Small intestine (tissue), 7 donors: ENCODE measurements around the gene IFRD1. TPM values are rescaled to one million over a fixed set of nuclear protein-coding genes. Genes with fewer than 3 reads are reported as not detected.

Experiments used
- DNase-seq, 2 donors: peaks; one replicate each; pipeline versions ENCODE4 v3.0.0 to v3.0.0-alpha.2; 2013
- FAIRE-seq: peaks from 2 replicates; lab custom pipeline; 2012; peaks lifted over from hg19 to GRCh38; lab: Jason Lieb, UNC
- H3K27ac ChIP-seq, 3 donors: one replicate each; pipeline ENCODE4 v1.5.1; 2013; ENCODE audit warnings: low read length in 2 of 3, mild to moderate bottlenecking in 2 of 3, control low read depth in 1 of 3, inconsistent platforms in 1 of 3, low read depth in 1 of 3, moderate library complexity in 1 of 3
- H3K27me3 ChIP-seq, 3 donors: one replicate each; pipeline ENCODE4 v1.6.1; 2013; ENCODE audit warnings: low read length in 3 of 3, inconsistent platforms in 1 of 3; ENCODE audit not compliant: control insufficient read depth in 3 of 3, insufficient read depth in 3 of 3
- H3K36me3 ChIP-seq, 3 donors: one replicate each; pipeline ENCODE4 v1.6.1; 2013; ENCODE audit warnings: low read length in 3 of 3, inconsistent platforms in 1 of 3, low read depth in 1 of 3, mild to moderate bottlenecking in 1 of 3, moderate library complexity in 1 of 3; ENCODE audit not compliant: control insufficient read depth in 3 of 3, insufficient read depth in 2 of 3
- H3K4me1 ChIP-seq, 3 donors: one replicate each; pipeline ENCODE4 v1.6.1; 2013; ENCODE audit warnings: low read length in 2 of 3, inconsistent platforms in 1 of 3, low read depth in 1 of 3, mild to moderate bottlenecking in 1 of 3, moderate library complexity in 1 of 3; ENCODE audit not compliant: control insufficient read depth in 3 of 3, insufficient read depth in 2 of 3
- H3K4me3 ChIP-seq, 3 donors: one replicate each; pipeline ENCODE4 v1.5.1; 2013; ENCODE audit warnings: low read length in 3 of 3, control low read depth in 1 of 3, inconsistent platforms in 1 of 3, low read depth in 1 of 3, mild to moderate bottlenecking in 1 of 3, moderate library complexity in 1 of 3
- H3K9me3 ChIP-seq, 2 donors: one replicate each; pipeline ENCODE4 v1.6.1; 2013; ENCODE audit warnings: low read depth in 1 of 2, low read length in 1 of 2; ENCODE audit not compliant: control insufficient read depth in 2 of 2, insufficient read depth in 1 of 2
- whole genome bisulfite sequencing, 3 donors: extraction: QIAGEN DNeasy Blood & Tissue Kit; methylation state at CpG; one replicate each; pipeline ENCODE4 v1.1.7; 2013; 5-methylcytosine and 5-hydroxymethylcytosine counted together
- polyA plus RNA-seq, 4 donors: library from polyadenylated mRNA; stranded (reverse) in 3 of 4; unstranded in 1 of 4; fragments of 200-250 nt in 3 of 4; fragments of 120-200 nt in 1 of 4; gene quantifications; one replicate each; pipeline versions ENCODE4 v1.2.1 to v1.2.3, GENCODE V29; 2013
- donor health status: healthy with polysubstance abuse.
- donor health status: control.
- donor health status: control.
- donor health status: Bipolar disorder and iron deficiency.
- donor health status: healthy.

IFRD1 gene
- polyA plus RNA-seq, 4 donors = 41.9 to 58.4 (median 46.0) TPM

DNA sequence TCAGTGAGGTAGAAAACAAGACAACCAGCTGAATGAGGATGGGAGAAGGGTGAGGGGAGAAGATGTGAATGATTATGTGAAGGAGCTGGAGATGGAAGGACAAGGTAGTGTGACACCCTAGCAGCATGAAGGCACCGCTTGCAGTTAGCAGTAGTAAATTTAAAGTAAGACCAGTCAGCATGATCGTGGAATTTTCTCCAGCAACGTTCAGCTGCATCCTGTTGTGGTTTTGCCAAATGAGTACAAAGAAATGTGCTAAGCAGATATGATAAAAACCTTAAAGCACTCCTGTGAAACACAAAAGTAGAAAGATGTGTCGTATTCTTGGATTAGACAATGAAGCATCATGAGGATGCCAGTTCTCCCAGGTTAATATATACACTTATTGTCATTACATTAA, 34.1 kb upstream of the IFRD1 start:
- no peak overlapping the region for H3K4me3 ChIP-seq
- no peaks in the 10 kb centered on the region for H3K9me3 ChIP-seq
- 61 to 73% (median 66%) methylated on average over 4 of the region's 4 CpGs for WGBS, 3 donors
- no peaks in the 10 kb centered on the region for H3K4me1 ChIP-seq
- no peaks in the 10 kb centered on the region for H3K27me3 ChIP-seq
- H3K27ac ChIP-seq = no peak overlapping the region
- FAIRE-seq (no peak), DNase-seq (no peak)
- no peaks in the 10 kb centered on the region for H3K36me3 ChIP-seq

DNA sequence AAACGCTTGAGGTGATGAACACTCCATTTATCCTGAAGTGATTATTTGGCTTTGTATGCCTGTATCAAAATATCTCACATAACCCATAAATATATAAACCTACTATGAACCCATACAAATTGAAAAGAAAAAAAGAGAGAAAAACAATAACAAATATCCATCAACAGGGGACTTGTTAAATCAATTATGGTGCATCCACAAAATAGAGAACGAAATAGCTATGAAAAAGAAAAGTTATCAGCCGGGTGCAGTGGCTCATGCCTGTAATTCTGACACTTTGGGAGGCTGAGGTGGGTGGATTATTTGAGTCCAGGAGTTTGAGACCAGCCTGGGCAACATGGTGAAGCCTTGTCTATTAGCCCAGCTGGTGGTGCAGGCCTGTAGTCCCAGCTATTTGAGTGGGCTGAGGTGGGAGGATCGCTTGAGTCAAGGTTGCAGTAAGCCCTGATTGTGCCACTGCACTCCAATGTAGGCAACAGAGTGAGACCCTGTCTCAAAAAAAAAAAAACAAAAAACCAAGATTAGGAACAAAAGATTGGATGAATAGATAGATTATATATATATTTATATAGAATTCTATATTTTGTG, 30.6 kb upstream of the IFRD1 start:
- FAIRE-seq (no peak), DNase-seq (no peak)
- no peak overlapping the region for H3K27ac ChIP-seq
- no peaks in the 10 kb centered on the region for H3K36me3 ChIP-seq
- 95 to 96% (median 95%) methylated on average over 4 of the region's 4 CpGs for WGBS, 3 donors
- no peaks in the 10 kb centered on the region for H3K9me3 ChIP-seq
- no peak overlapping the region for H3K4me3 ChIP-seq
- no peaks in the 10 kb centered on the region for H3K27me3 ChIP-seq
- peaks cover 0 to 6% (median 0%) of the 10 kb centered on the region in 3 donors for H3K4me1 ChIP-seq

DNA sequence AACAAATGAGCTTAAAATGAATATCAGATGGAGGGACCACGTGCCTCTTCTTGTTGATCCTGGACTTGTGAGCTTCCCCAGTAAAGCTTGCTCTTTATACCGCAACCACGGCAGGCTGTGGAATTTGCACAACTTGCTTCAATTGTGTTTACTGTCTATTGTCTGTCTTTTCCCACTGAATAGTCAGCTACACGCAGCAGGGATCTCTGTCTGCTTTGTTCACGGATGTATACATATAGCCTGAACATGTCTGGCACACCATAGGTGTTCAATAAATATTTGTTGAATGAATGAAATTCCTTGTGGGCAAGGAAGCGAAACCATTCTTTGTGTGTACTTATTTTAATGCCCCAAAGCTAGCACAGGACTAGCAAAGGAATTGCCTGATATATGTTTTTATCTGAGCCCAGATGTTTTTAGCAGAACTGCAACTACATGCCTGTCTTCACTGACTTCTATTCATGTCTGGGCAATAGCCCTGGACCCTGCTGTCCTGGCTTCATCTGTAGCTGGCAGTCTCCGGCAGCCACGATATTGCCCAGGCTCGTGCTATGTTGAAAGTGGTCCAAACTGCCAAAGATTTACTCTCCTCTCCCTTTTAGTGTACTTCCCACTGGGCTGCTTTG, 29.9 kb upstream of the IFRD1 start:
- Histone ChIP-seq H3K4me1 (peaks cover 0 to 6% (median 0%) of the 10 kb centered on the region in 3 donors), H3K36me3 (no peaks in the 10 kb centered on the region), H3K27ac (no peak overlapping the region), H3K9me3 (no peaks in the 10 kb centered on the region), H3K27me3 (no peaks in the 10 kb centered on the region), H3K4me3 (no peak overlapping the region)
- WGBS, 3 donors = 78 to 84% (median 82%) methylated on average over 9 of the region's 9 CpGs
- DNase-seq (no peak), FAIRE-seq (no peak)

DNA sequence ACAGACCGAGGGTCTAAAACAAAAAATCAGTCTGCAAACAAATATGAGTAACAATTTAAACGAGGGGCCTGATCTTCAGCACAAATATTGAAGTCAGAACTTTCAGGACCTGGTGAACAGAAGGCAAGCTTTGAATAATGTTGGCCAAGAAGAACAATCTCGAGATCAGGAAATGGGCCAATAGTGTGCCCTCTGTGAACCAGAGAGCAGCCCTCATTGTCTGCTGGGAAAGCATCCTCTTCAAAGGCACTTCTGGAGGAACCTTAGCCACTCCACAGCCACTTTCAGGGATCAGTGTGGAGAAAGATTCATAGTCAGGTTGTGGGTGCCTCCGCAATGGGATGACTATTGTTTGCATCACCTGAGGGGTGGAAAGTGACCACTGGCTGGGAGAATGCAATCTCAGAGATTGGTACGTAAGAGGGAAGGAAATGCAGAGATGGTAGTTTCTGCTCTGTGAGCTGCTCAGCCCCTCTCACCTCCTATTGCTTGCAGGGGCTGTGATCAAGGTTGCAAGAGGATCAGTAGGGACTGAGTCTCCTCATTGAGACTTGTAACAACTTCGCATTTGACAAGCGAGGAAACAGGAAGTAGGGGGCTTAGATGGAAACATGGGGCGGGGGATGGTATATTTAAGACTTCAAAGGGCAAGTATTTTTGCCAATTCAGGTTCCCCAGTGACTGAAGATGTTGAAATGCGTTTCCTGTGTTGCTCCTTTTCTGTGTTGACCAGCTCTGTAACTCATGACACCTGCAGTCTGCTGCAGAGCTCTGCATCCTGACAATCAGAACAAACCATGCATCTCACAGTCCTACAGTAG, 28.4 kb upstream of the IFRD1 start:
- DNase-seq = no peak
- no peak for FAIRE-seq
- Histone ChIP-seq H3K4me1 (peaks cover 0 to 6% (median 0%) of the 10 kb centered on the region in 3 donors), H3K36me3 (no peaks in the 10 kb centered on the region), H3K4me3 (no peak overlapping the region), H3K27ac (no peak overlapping the region), H3K27me3 (no peaks in the 10 kb centered on the region), H3K9me3 (no peaks in the 10 kb centered on the region)
- 72 to 86% (median 73%) methylated on average over 9 of the region's 9 CpGs for WGBS, 3 donors

DNA sequence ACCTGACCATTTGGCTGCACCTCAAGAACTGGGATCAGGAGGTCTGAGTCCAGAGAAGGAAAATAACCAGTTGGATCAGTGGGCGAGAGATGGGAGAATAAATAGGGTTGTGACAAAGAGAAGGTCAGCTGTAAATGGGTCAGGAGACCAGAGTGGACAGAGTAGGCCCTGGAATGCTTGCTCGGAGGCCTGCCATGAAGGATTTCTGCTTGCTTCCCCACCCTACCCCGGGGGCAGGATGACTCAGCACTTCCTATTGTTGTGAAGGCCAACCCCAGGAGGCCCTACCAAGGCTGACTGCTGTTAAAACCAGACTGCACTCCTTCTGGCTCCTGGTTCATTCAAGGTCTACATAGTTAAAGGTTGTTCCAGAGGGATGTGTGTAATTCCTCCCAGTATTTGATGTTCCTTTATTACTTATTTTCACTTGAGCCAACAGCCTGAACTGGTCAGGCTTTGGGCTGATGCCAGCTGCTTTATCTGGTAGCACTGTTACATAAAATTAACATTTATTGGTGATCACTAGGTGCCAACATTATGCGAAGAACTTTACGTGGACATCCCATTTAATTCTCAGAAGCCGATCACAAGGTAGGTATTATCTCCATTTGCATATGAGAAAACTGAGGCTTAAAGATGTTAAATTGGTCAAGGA, 27.3 kb upstream of the IFRD1 start:
- no peak for FAIRE-seq
- 44 to 59% (median 46%) methylated on average over 6 of the region's 6 CpGs for WGBS, 3 donors
- no peak overlapping the region for H3K27ac ChIP-seq

DNA sequence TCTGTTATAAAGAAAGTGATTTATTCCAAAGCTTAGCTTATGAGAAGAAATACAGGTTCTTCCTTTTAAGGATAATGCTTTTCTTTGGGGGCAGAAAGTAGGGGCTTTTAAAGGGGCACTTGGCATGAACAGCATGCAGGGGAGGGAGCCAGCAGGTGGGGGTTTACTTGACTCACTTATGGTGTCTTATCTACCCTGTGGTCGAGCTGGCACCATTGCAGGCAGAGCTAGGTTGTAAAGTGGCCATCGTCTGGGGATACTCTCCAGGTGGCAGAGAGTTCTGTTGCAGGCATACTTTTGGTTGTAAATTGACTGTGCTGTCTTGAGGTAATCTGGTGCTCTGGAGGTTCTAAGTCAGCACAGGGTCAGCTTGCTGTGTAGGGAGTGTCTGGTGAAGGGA, 26.3 kb upstream of the IFRD1 start:
- Histone ChIP-seq H3K4me1 (peaks cover 0 to 6% (median 2%) of the 10 kb centered on the region in 3 donors), H3K27ac (no peak overlapping the region), H3K9me3 (no peaks in the 10 kb centered on the region), H3K4me3 (no peak overlapping the region), H3K36me3 (no peaks in the 10 kb centered on the region), H3K27me3 (no peaks in the 10 kb centered on the region)
- DNase-seq (no peak), FAIRE-seq (no peak)
- 33 to 62% (median 46%) methylated on average over 2 of the region's 2 CpGs for WGBS, 3 donors

More for the DNA sequence above, 27.3 kb upstream of the IFRD1 start:
- Histone ChIP-seq H3K4me1 (peaks cover 0 to 6% (median 2%) of the 10 kb centered on the region in 3 donors), H3K4me3 (no peak overlapping the region), H3K36me3 (no peaks in the 10 kb centered on the region), H3K9me3 (no peaks in the 10 kb centered on the region), H3K27me3 (no peaks in the 10 kb centered on the region)
- peak; percentile 39 to 84 for DNase-seq

DNA sequence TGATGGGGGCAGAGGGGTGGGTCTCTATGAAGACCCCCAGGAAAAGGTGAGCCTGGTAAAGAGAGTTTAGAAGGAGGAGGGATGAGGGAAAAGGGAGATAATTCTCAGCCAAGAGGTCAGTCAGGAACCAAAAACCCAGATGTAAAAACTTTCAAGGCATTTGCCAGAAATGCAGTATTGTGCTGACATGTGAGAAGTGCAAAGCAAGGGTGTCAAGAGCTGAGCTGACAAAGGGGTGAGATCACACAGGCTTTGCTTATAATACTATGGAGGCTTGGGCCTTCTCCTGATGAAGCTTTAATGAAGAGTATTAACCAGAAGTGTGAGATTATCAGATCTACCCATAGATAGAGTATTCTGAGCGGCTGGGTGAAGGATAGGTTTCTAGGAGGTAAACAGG, 22.3 kb upstream of the IFRD1 start:
- 92 to 97% (median 93%) methylated on average over 1 of the region's 1 CpG for WGBS, 3 donors

DNA sequence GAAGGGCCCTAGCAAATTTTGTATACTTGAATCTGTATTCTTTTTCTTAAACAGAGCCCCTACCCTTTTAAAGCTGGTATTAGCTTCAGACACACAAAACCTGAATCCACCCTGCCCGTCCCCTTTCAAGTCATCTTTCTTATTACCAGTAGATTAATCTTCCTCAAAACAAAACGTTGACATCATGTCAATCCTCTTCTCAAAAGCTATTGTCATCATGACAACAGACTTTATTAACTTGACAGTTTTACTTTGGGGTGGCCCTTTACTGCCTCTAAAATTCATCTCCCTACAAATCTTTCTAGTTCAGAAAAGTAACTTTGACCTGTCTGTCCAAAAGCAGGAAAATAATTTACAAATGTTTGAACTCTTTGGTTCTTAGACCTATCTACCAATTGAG, 21.5 kb upstream of the IFRD1 start:
- no peaks in the 10 kb centered on the region for H3K27me3 ChIP-seq
- 61 to 79% (median 76%) methylated on average over 2 of the region's 2 CpGs for WGBS, 3 donors

More for the DNA sequence above, 22.3 kb upstream of the IFRD1 start:
- H3K4me1 ChIP-seq = peaks cover 0 to 5% (median 2%) of the 10 kb centered on the region in 3 donors
- no peak for DNase-seq
- H3K9me3 ChIP-seq = no peaks in the 10 kb centered on the region
- no peak overlapping the region for H3K4me3 ChIP-seq
- no peak for FAIRE-seq
- no peaks in the 10 kb centered on the region for H3K27me3 ChIP-seq
- no peaks in the 10 kb centered on the region for H3K36me3 ChIP-seq
- H3K27ac ChIP-seq = no peak overlapping the region

More for the DNA sequence above, 21.5 kb upstream of the IFRD1 start:
- Histone ChIP-seq H3K27ac (no peak overlapping the region), H3K9me3 (no peaks in the 10 kb centered on the region), H3K36me3 (no peaks in the 10 kb centered on the region), H3K4me1 (peaks cover 0 to 2% (median 2%) of the 10 kb centered on the region in 3 donors), H3K4me3 (no peak overlapping the region)
- FAIRE-seq = no peak
- no peak for DNase-seq
